HCT116 (cell line): Measurements from ENCODE around the gene PDHX. TPM values are rescaled to one million over a fixed set of nuclear protein-coding genes. Genes with fewer than 3 reads are reported as not detected.
A peak's percentile ranks its signal among the peaks of the same experiment; 100 is the strongest.

ENCODE experiments used
- ATAC-seq: fragments of 200-7000 bp; cut with Tn5 transposase; 2 replicates; pipeline ENCODE4 v1.9.1; 2020; ENCODE audit warnings: mild to moderate bottlenecking, moderate library complexity
- BruUV-seq: library from RNA; stranded (reverse); fragments of 400-500 nt; replicated peaks from 2 replicates; lab custom pipeline; 2021; lab: Mats Ljungman, UMichigan
- CTCF ChIA-PET: fragments of 300-600 bp; sonication (Branson Sonifier 250); formaldehyde crosslinking; loops from one replicate; lab custom pipeline; 2021; ENCODE audit warnings: antibody characterized with exemption; lab: Charles Lee
- POLR2A ChIA-PET: fragments of 300-600, 350-600 bp; sonication (Branson Sonifier 250); formaldehyde crosslinking; loops from one replicate; lab custom pipeline; 2021; ENCODE audit warnings: antibody characterized with exemption; lab: Charles Lee
- RAD21 ChIA-PET, 2 experiments: fragments of 300-600 bp; sonication (Branson Sonifier 250); formaldehyde crosslinking; loops; one replicate each; lab custom pipeline; 2023; ENCODE audit warnings: low total read pairs in 2 of 2; ENCODE audit not compliant: uncharacterized antibody in 2 of 2, unreplicated experiment in 2 of 2, low non-redundant PET in 1 of 2; lab: Charles Lee
- DNase-seq: peaks from one replicate; pipeline ENCODE4 v3.0.0-alpha.2; 2010; ENCODE audit warnings: low read depth, low spot score
- H2AFZ ChIP-seq: fragments of 200-600 bp; shearing (Covaris generic), sonication (generic); 2 replicates; pipeline ENCODE4 v1.6.1; 2017; ENCODE audit warnings: low read depth, mixed run types, mixed read lengths, antibody characterized with exemption, low read length; ENCODE audit not compliant: poor library complexity, severe bottlenecking
- H3K27ac ChIP-seq: 2 replicates; pipeline ENCODE4 v1.5.1; 2012; ENCODE audit warnings: low read depth, low read length
- H3K27me3 ChIP-seq: fragments of 200-600 bp; sonication (generic); 2 replicates; pipeline ENCODE4 v1.6.1; 2016; ENCODE audit warnings: mixed run types, low read length, mixed read lengths; ENCODE audit not compliant: insufficient read depth
- H3K36me3 ChIP-seq, 2 experiments: fragments of 200-500 bp in 1 of 2; fragments of 200-600 bp in 1 of 2; sonication (Bioruptor generic) in 1 of 2; sonication (generic) in 1 of 2; 2 replicates each; pipeline versions ENCODE4 v1.5.1 to v1.6.1; 2014 to 2016; ENCODE audit warnings: low read length in 2 of 2, inconsistent platforms in 1 of 2, mixed read lengths in 1 of 2, mixed run types in 1 of 2; ENCODE audit not compliant: insufficient read depth in 2 of 2, control insufficient read depth in 1 of 2
- H3K4me1 ChIP-seq, 2 experiments: fragments of 200-600 bp in 1 of 2; sonication (generic) in 1 of 2; 2 replicates each; pipeline versions ENCODE4 v1.5.1 to v1.6.1; 2012 to 2017; ENCODE audit warnings: low read length in 2 of 2, inconsistent platforms in 1 of 2, mild to moderate bottlenecking in 1 of 2, mixed read lengths in 1 of 2, mixed run types in 1 of 2, moderate library complexity in 1 of 2; ENCODE audit not compliant: insufficient read depth in 2 of 2, control insufficient read depth in 1 of 2
- H3K4me2 ChIP-seq: fragments of 200-600 bp; sonication (generic); 2 replicates; pipeline ENCODE4 v1.6.1; 2017; ENCODE audit warnings: mixed run types, low read length, mixed read lengths
- H3K4me3 ChIP-seq, 2 experiments: fragments of 200-600 bp in 1 of 2; sonication (generic) in 1 of 2; replicated peaks in 1 of 2; 2 replicates each; pipeline ENCODE4 v1.5.1; 2011 to 2016; ENCODE audit warnings: low read length in 2 of 2, control low read depth in 1 of 2, low read depth in 1 of 2, mild to moderate bottlenecking in 1 of 2, mixed read lengths in 1 of 2, mixed run types in 1 of 2
- H3K79me2 ChIP-seq: fragments of 200-600 bp; sonication (generic); 2 replicates; pipeline ENCODE4 v1.6.1; 2017; ENCODE audit warnings: mild to moderate bottlenecking, mixed run types, low read length, moderate library complexity, mixed read lengths; ENCODE audit not compliant: insufficient read depth
- H3K9ac ChIP-seq: fragments of 200-600 bp; sonication (generic); 2 replicates; pipeline ENCODE4 v1.6.1; 2016; ENCODE audit warnings: low read length, mixed read lengths
- H3K9me2 ChIP-seq: fragments of 200-600 bp; sonication (generic), shearing (Covaris generic); 2 replicates; pipeline ENCODE4 v1.6.1; 2017; ENCODE audit warnings: mixed run types, mild to moderate bottlenecking, moderate library complexity; ENCODE audit not compliant: insufficient read depth
- H3K9me3 ChIP-seq, 2 experiments: fragments of 200-500 bp in 1 of 2; fragments of 200-600 bp in 1 of 2; sonication (Bioruptor generic) in 1 of 2; sonication (generic) in 1 of 2; 2 replicates each; pipeline ENCODE4 v1.6.1; 2014 to 2017; ENCODE audit warnings: low read length in 2 of 2, mixed read lengths in 2 of 2, inconsistent platforms in 1 of 2, low read depth in 1 of 2, mild to moderate bottlenecking in 1 of 2, mixed run types in 1 of 2, moderate library complexity in 1 of 2; ENCODE audit not compliant: control insufficient read depth in 1 of 2, insufficient read depth in 1 of 2
- H4K20me1 ChIP-seq: fragments of 200-600 bp; sonication (generic), shearing (Covaris generic); 2 replicates; pipeline ENCODE4 v1.6.1; 2017; ENCODE audit warnings: mixed run types, mild to moderate bottlenecking, moderate library complexity; ENCODE audit not compliant: insufficient read depth
- CBX3 ChIP-seq: IDR thresholded peaks from 2 replicates; pipeline ENCODE4 v1.6.1; 2012; ENCODE audit warnings: low read depth
- CEBPB ChIP-seq: IDR thresholded peaks from 2 replicates; pipeline ENCODE4 v1.6.1; 2012; ENCODE audit warnings: low read depth
- CTCF ChIP-seq, 3 experiments: fragments of 200-600 bp in 1 of 3; sonication (generic) in 1 of 3; IDR thresholded peaks in 2 of 3; conservative IDR thresholded peaks in 1 of 3; 2 replicates each; pipeline ENCODE4 v1.5.1; 2012 to 2017; ENCODE audit warnings: low read depth in 2 of 3, low read length in 2 of 3, antibody characterized with exemption in 1 of 3, borderline replicate concordance in 1 of 3, control low read depth in 1 of 3, mild to moderate bottlenecking in 1 of 3, mixed read lengths in 1 of 3, mixed run types in 1 of 3, moderate library complexity in 1 of 3; ENCODE audit not compliant: insufficient read depth in 1 of 3
- EZH2 ChIP-seq: fragments of 200-600 bp; sonication (generic); IDR thresholded peaks from 2 replicates; pipeline ENCODE4 v1.6.1; 2017; ENCODE audit warnings: antibody characterized with exemption, mixed run types
- FOSL1 ChIP-seq: IDR thresholded peaks from 2 replicates; pipeline ENCODE4 v1.6.1; 2012; ENCODE audit warnings: low read depth
- MAX ChIP-seq: IDR thresholded peaks from 2 replicates; pipeline ENCODE4 v1.6.1; 2012
- POLR2A ChIP-seq: IDR thresholded peaks from 2 replicates; pipeline ENCODE4 v1.7.0; 2011; ENCODE audit warnings: borderline replicate concordance; ENCODE audit not compliant: insufficient read depth, insufficient read length; ENCODE audit errors: extremely low read depth
- REST ChIP-seq: IDR thresholded peaks from 2 replicates; pipeline ENCODE4 v1.6.1; 2012; ENCODE audit warnings: low read depth
- SRF ChIP-seq: IDR thresholded peaks from 2 replicates; pipeline ENCODE4 v1.6.1; 2012; ENCODE audit warnings: low read depth
- ZBTB33 ChIP-seq: IDR thresholded peaks from 2 replicates; pipeline ENCODE4 v1.6.1; 2011; ENCODE audit warnings: mild to moderate bottlenecking, low read length, moderate library complexity; ENCODE audit not compliant: insufficient replicate concordance; ENCODE audit errors: extremely low read depth
- ZNF274 ChIP-seq: fragments of 200-500 bp; sonication (Bioruptor generic); IDR thresholded peaks from 2 replicates; pipeline ENCODE4 v1.6.1; 2014; ENCODE audit warnings: mild to moderate bottlenecking, low read depth, low read length, inconsistent platforms
- intact Hi-C: fragments of 100-400 bp; cut with micrococcal nuclease; formaldehyde crosslinking; loops from 2 replicates; pipeline ENCODE4 v1.10.0; 2022
- total RNA-seq: library from RNA; stranded (reverse); gene quantifications from one replicate; pipeline ENCODE4 v1.2.1, GENCODE V29; 2021; ENCODE audit not compliant: unreplicated experiment

The PDHX gene
- total RNA-seq, 1 experiment from 2014 or later, result 36.6 TPM

- ATAC-seq, result no peak
- Histone ChIP-seq H3K36me3 (no peaks in the 10 kb centered on the region), H3K79me2 (no peaks in the 10 kb centered on the region), H3K9me3 (no peaks in the 10 kb centered on the region), H3K4me1 (peaks cover 16% of the 10 kb centered on the region in 2 experiments; a peak in 3 of 4 replicates), H3K27me3 (no peaks in the 10 kb centered on the region), H3K9me2 (no peaks in the 10 kb centered on the region), H3K27ac (no peak overlapping the region), H2AFZ (peak overlapping the region; percentile 4), H3K4me3 (no peak overlapping the region), H3K4me2 (no peak overlapping the region), H4K20me1 (no peaks in the 10 kb centered on the region), H3K9ac (no peak overlapping the region)
- no TSS peak for BruUV-seq
- no peak for DNase-seq
- intact Hi-C loops, result no loop called here
- ChIA-PET RAD21 (no interaction called here), POLR2A (interaction anchor here (1.0 kb wide), 1 partner anchor 13 kb away, joined by 3 read pairs; no protein-coding TSS in a partner anchor), CTCF (no interaction called here)
- TF ChIP-seq SRF (no peak), CBX3 (no peak), CTCF (IDR thresholded peaks at IDR 0.05 in 2 of 3, conservative IDR thresholded peaks at IDR 0.05 in 1 of 3; ENCODE audit: borderline replicate concordance in 1 of 3, insufficient read depth in 1 of 3, low read depth in 2 of 3, low read length in 2 of 3) (no peak)
Observed at GRCh38 chr11:35017528-35018342, 101.3 kb downstream of the PDHX start.

GRCh38 chr11:35021589-35021988 lies 105.2 kb downstream of the PDHX start:
- Histone ChIP-seq H4K20me1 (no peaks in the 10 kb centered on the region), H2AFZ (no peak overlapping the region), H3K9ac (no peak overlapping the region), H3K36me3 (no peaks in the 10 kb centered on the region), H3K4me3 (no peak overlapping the region), H3K27ac (no peak overlapping the region), H3K9me2 (no peaks in the 10 kb centered on the region), H3K4me1 (no peaks in the 10 kb centered on the region), H3K9me3 (no peaks in the 10 kb centered on the region), H3K79me2 (no peaks in the 10 kb centered on the region), H3K27me3 (no peaks in the 10 kb centered on the region), H3K4me2 (no peak overlapping the region)
- DNase-seq (no peak), ATAC-seq (no peak)
- CTCF ChIA-PET, result no interaction called here
- BruUV-seq, result no TSS peak
- RAD21 ChIA-PET, result no interaction called here
- POLR2A ChIA-PET, result no interaction called here
- intact Hi-C loops, result no loop called here
- TF ChIP-seq FOSL1, result no peak
- TF ChIP-seq ZBTB33, result no peak
- TF ChIP-seq REST, result no peak
- no peak for TF ChIP-seq MAX
- TF ChIP-seq POLR2A, result no peak
- TF ChIP-seq CEBPB, result no peak
- TF ChIP-seq EZH2, result no peak
- TF ChIP-seq ZNF274, result no peak
